ENCODE data around the gene PROSER1. TPM values are rescaled to one million over a fixed set of nuclear protein-coding genes. Genes with fewer than 3 reads are reported as not detected.

The PROSER1 gene
- total and polyA plus RNA-seq, 2 of the 4 experiments (the other 2 are of a cell fraction): 2.0 to 13.4 TPM

DNA sequence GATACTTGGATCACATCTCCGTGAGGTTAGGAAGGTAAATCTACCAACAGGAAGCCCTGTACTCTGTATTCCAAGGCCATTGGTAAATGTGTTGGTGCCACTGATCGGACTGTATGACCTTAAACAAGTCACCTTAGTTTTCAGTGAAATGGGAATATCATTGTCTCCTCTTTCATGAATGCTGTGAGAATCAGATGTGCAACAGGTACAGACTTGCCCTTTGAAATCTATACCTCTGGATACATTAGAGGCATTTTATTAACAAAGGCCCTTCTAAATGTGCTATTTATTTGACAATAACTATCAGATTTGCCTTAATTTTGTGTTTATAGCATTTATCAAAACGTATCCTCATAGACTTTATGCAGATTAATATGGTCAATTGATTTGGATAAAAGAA lies 11.4 kb upstream of the PROSER1 start:
- H3K14ac ChIP-seq (replicated peaks; ENCODE audit: low read depth, low read length): no peak overlapping the region
- H3K4me1 ChIP-seq (ENCODE audit: control insufficient read depth, insufficient read depth, low read length): no peaks in the 10 kb centered on the region
- no peak overlapping the region for H2BK5ac ChIP-seq (ENCODE audit: low read depth, low read length, poor library complexity, severe bottlenecking)
- dilution Hi-C loops (cut with HindIII; ENCODE audit: low sequenced_read_pairs, unreplicated experiment): no loop called here
- H2BK15ac ChIP-seq (ENCODE audit: low read depth, low read length): no peak overlapping the region
- ATAC-seq (ENCODE audit: low read depth) (no peak), DNase-seq (no peak)
- no peak overlapping the region for H3K4me3 ChIP-seq (ENCODE audit: insufficient read depth, low read depth, low read length)
- no peak overlapping the region for H4K91ac ChIP-seq (ENCODE audit: insufficient read depth, low read depth, low read length)
- no peak overlapping the region for H3K18ac ChIP-seq (ENCODE audit: low read depth, low read length)
- CTCF ChIA-PET: no interaction called here
- H3K79me1 ChIP-seq (ENCODE audit: low read depth in 1 of 2, low read length in 2 of 2): no peaks in the 10 kb centered on the region
- BruUV-seq (replicated peaks): no TSS peak
- H3K36me3 ChIP-seq (ENCODE audit: control insufficient read depth, insufficient read depth, low read length): 0 out of 2 replicates have a peak, but pooled peaks cover 2% of the 10 kb centered on the region
- H3K23ac ChIP-seq (ENCODE audit: low read depth, low read length): no peak overlapping the region
- no peaks in the 10 kb centered on the region for H4K20me1 ChIP-seq (ENCODE audit: insufficient read depth, low read length)
- no peak overlapping the region for H3K56ac ChIP-seq (ENCODE audit: extremely low read depth, insufficient read depth, low read length)
- H3K9ac ChIP-seq (ENCODE audit: low read depth, low read length): no peak overlapping the region
- no peak overlapping the region for H2BK120ac ChIP-seq (ENCODE audit: low read depth, low read length)
- H2AK5ac ChIP-seq (ENCODE audit: low read depth, low read length): no peak overlapping the region
- no peaks in the 10 kb centered on the region for H3K9me1 ChIP-seq (ENCODE audit: insufficient read depth, low read length)
- no peak overlapping the region for H4K5ac ChIP-seq (ENCODE audit: low read depth, low read length)
- POLR2A ChIA-PET (ENCODE audit: unreplicated experiment): no interaction called here
- H3K27me3 ChIP-seq (ENCODE audit: control insufficient read depth, insufficient read depth, low read length): no peaks in the 10 kb centered on the region
- in situ Hi-C loops (cut with MboI; ENCODE audit: low sequenced_read_pairs): no loop called here
- H3K4me2 ChIP-seq (ENCODE audit: low read depth, low read length): no peak overlapping the region
- no peak overlapping the region for H3K4ac ChIP-seq (ENCODE audit: low read depth, low read length)
- no peak for TF ChIP-seq POLR2A (IDR thresholded peaks at IDR 0.05; ENCODE audit: low read depth, low read length)
- no peak for TF ChIP-seq CHD1 (IDR thresholded peaks at IDR 0.05; ENCODE audit: low read depth, low read length)
- no peak for TF ChIP-seq ELK1 (IDR thresholded peaks at IDR 0.05; ENCODE audit: borderline replicate concordance, low read depth, low read length)
- H2AFZ ChIP-seq (replicated peaks; ENCODE audit: low read length, poor library complexity): no peak overlapping the region
- H3K9me3 ChIP-seq (ENCODE audit: control insufficient read depth, insufficient read depth, low read length): no peaks in the 10 kb centered on the region
- no peak overlapping the region for H4K8ac ChIP-seq (ENCODE audit: low read depth in 2 of 2, low read length in 2 of 2)
- H2BK20ac ChIP-seq (ENCODE audit: low read depth, low read length): no peak overlapping the region
- no peak overlapping the region for H3K27ac ChIP-seq (ENCODE audit: insufficient read depth, low read length)
- no peak overlapping the region for H2AK9ac ChIP-seq (replicated peaks; ENCODE audit: low read depth, low read length, poor library complexity)
- WGBS, 2 experiments (ENCODE audit: extremely low coverage in 2 of 2, insufficient read length in 1 of 2): 80% methylated on average over 1 of the region's 3 CpGs; no CpG with 5 or more reads in 1 of the 2 experiments
- intact Hi-C loops (cut with micrococcal nuclease): loop anchor here (10.0 kb wide), 1 partner anchor 1636 kb away; no protein-coding TSS in a partner anchor
